Measurements from ENCODE around the gene SULT1C3.

- TF ChIP-seq POLR2A (IDR thresholded peaks at IDR 0.05) (no peak), CTCF (IDR thresholded peaks at IDR 0.05) (no peak), EP300 (IDR thresholded peaks at IDR 0.05) (no peak)
These were observed 47.4 kb downstream of the SULT1C3 start for GRCh38 chr2:108287169-108287568.
